ENCODE results near the gene LRIF1. TPM values are rescaled to one million over a fixed set of nuclear protein-coding genes. Genes with fewer than 3 reads are reported as not detected.

Gene LRIF1
- total and polyA plus RNA-seq, 2 experiments from 2014 or later: 9.5 to 12.8 TPM

GRCh38 chr1:110927484-110928075 is 36.1 kb downstream of the LRIF1 start:
- Histone ChIP-seq H3K79me2 (no peaks in the 10 kb centered on the region), H3K27me3 (no peaks in the 10 kb centered on the region), H3K4me2 (no peak overlapping the region), H3K4me3 (no peak overlapping the region), H3K4me1 (ENCODE audit: insufficient read depth) (no peaks in the 10 kb centered on the region), H2AFZ (no peak overlapping the region), H3K9me2 (replicated peaks; ENCODE audit: insufficient read depth) (no peaks in the 10 kb centered on the region), H3K9me3 (ENCODE audit: low read depth) (no peaks in the 10 kb centered on the region), H3K27ac (no peak overlapping the region), H3K36me3 (replicated peaks; ENCODE audit: insufficient read depth, low read depth) (no peaks in the 10 kb centered on the region), H4K20me1 (ENCODE audit: insufficient read depth, poor library complexity, severe bottlenecking) (no peaks in the 10 kb centered on the region)
- no peak for TF ChIP-seq CTCF (IDR thresholded peaks at IDR 0.05; ENCODE audit: poor library complexity)
- TF ChIP-seq EZH2 (IDR thresholded peaks at IDR 0.05; ENCODE audit: borderline replicate concordance): no peak
- no peak for TF ChIP-seq EZH2phosphoT487 (IDR thresholded peaks at IDR 0.05; ENCODE audit: low read depth, severe bottlenecking, unreplicated experiment)
- WGBS (ENCODE audit: low lambda C conversion rate, missing lambda C conversion rate): 51% methylated on average over 2 of the region's 2 CpGs
- DNase-seq (ENCODE audit: low spot score): no peak

GRCh38 chr1:110921953-110922352 is 41.8 kb downstream of the LRIF1 start:
- no peak for TF ChIP-seq EZH2phosphoT487 (IDR thresholded peaks at IDR 0.05; ENCODE audit: low read depth, severe bottlenecking, unreplicated experiment)
- no peak for TF ChIP-seq EZH2 (IDR thresholded peaks at IDR 0.05; ENCODE audit: borderline replicate concordance)
- TF ChIP-seq CTCF (IDR thresholded peaks at IDR 0.05; ENCODE audit: poor library complexity): no peak
- Histone ChIP-seq H3K4me3 (no peak overlapping the region), H3K27me3 (no peaks in the 10 kb centered on the region), H3K79me2 (no peaks in the 10 kb centered on the region), H4K20me1 (ENCODE audit: insufficient read depth, poor library complexity, severe bottlenecking) (no peaks in the 10 kb centered on the region), H3K4me2 (no peak overlapping the region), H3K4me1 (ENCODE audit: insufficient read depth) (no peaks in the 10 kb centered on the region), H3K9me3 (ENCODE audit: low read depth) (no peaks in the 10 kb centered on the region), H3K27ac (no peak overlapping the region), H2AFZ (no peak overlapping the region), H3K36me3 (replicated peaks; ENCODE audit: insufficient read depth, low read depth) (no peaks in the 10 kb centered on the region), H3K9me2 (replicated peaks; ENCODE audit: insufficient read depth) (peaks cover 4% of the 10 kb centered on the region)
- DNase-seq (ENCODE audit: low spot score): no peak
- 90% methylated on average over 1 of the region's 1 CpG for WGBS (ENCODE audit: low lambda C conversion rate, missing lambda C conversion rate)

- Histone ChIP-seq H3K79me2 (no peaks in the 10 kb centered on the region), H3K4me1 (ENCODE audit: insufficient read depth) (no peaks in the 10 kb centered on the region), H2AFZ (no peak overlapping the region), H3K27me3 (no peaks in the 10 kb centered on the region), H3K4me3 (no peak overlapping the region), H3K9me2 (replicated peaks; ENCODE audit: insufficient read depth) (peaks cover 4% of the 10 kb centered on the region), H3K4me2 (no peak overlapping the region), H4K20me1 (ENCODE audit: insufficient read depth, poor library complexity, severe bottlenecking) (no peaks in the 10 kb centered on the region), H3K36me3 (replicated peaks; ENCODE audit: insufficient read depth, low read depth) (no peaks in the 10 kb centered on the region), H3K9me3 (ENCODE audit: low read depth) (no peaks in the 10 kb centered on the region), H3K27ac (no peak overlapping the region)
- 73% methylated on average over 1 of the region's 1 CpG for WGBS (ENCODE audit: low lambda C conversion rate, missing lambda C conversion rate)
- no peak for DNase-seq (ENCODE audit: low spot score)
- no peak for TF ChIP-seq EZH2 (IDR thresholded peaks at IDR 0.05; ENCODE audit: borderline replicate concordance)
- no peak for TF ChIP-seq CTCF (IDR thresholded peaks at IDR 0.05; ENCODE audit: poor library complexity)
- no peak for TF ChIP-seq EZH2phosphoT487 (IDR thresholded peaks at IDR 0.05; ENCODE audit: low read depth, severe bottlenecking, unreplicated experiment)
Observed at GRCh38 chr1:110918016-110918415, 45.7 kb downstream of the LRIF1 start.
